Bronchus fibroblast of lung (primary cell): ENCODE results near the gene SCNM1. TPM values are rescaled to one million over a fixed set of nuclear protein-coding genes. Genes with fewer than 3 reads are reported as not detected.

ENCODE experiments used
- total RNA-seq: library from RNA; depleted of rRNA; stranded (reverse); fragments of >200 nt; gene quantifications from 2 replicates; pipeline ENCODE4 v1.2.3, GENCODE V29; 2015

Gene SCNM1
- 38.7 and 44.0 TPM in 2 replicates for total RNA-seq

DNA sequence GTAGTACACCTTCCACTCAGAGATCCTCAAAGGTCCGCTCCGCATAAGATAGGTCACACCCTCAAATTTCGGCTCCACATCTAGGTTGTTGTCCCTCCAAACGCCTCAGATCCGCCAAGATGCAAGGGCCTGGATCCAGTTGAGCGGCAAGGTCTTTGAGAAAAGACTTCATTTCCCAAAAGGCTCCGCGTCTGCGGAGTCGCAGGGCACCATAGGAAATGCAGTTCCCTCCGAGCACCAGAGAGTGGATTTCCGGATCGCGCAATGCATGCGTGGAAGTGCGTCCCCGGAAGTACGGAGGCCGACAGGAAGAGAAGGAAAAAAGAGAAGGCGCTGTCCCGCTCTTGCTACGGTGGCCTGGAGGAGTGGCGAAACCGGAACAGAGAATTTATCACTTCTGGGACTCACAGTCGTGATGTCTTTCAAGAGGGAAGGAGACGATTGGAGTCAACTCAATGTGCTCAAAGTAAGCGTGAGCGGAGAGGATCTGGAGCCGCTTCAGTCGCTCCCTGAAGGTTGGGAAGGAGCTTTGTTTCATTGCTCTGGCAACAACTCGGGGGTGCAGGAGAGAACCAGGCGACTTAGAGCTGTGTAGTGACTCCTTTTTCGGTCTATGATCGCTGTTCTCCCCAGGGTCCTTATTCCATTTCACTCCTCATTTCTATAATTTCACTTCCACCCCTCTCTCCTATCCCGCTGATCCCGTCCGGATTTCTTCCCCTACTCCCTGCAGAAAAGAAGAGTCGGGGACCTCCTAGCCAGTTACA is at the start of gene SCNM1, which contains the start of gene LYSMD1:
Gene SCNM1 (plus strand): TSS at position 407 of the 767 bp plus-strand sequence. CDS start 9 bp downstream, at position 416.
Gene LYSMD1 (minus strand): TSS at position 165 of the 767 bp plus-strand sequence. CDS start 644 bp downstream, outside the sequence.

DNA sequence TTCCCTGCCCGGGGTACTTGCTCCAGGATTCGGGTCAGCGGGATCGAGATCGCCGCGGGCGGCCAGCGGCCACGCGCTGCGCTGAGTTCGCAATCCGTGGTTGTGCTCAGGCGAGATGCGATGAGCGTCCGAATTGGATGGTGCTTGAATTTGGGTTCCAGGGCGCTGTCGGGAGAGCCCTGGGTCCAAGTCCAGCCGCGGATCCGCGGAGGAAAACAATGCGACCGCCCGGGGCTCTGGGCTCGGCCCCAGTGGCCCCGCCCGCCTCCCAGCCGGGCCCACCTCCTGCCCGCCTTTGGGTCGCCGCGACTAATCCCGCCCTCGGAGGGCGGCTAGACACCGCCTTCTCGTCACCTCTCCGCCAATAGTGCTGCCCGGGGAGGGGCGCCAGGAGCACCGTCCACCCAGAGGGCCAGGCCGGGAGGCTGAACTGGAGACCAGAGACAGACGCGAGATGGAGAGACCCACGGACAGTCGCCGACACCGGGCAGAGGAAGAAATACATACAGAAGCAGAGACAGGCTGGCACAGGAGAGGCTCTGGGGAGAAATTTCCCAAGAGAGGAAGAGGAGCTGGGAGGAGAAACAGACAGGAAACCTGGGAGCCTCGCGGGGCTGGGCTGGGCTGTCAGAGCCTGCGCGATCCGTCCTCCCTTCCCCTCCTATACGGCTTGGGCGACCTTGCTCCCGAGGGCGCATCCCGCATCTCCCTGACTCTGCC is 19.4 kb upstream of the SCNM1 start, which contains the start of gene SEMA6C:
Gene SEMA6C (minus strand): TSS at position 220 of the 720 bp plus-strand sequence. CDS start 4,010 bp downstream, outside the sequence.

DNA sequence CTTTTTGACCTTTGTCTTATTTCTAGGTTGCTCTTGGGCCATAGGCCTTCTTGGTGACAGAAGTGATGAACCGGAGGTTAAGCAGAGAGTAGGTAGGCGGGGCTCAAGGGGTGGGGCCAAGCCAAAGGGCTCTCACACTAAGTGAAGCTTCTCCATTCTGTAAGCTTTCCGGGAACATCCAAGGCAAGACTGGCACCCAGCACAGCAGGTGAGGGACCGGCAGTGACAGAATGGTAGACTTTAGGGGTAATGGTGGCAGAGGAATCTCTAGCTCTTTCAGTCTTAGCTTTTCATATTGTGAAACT is 9.5 kb upstream of the SCNM1 start, which contains the start of gene TNFAIP8L2:
Gene TNFAIP8L2 (plus strand): TSS at position 135 of the 305 bp plus-strand sequence. CDS start 2,049 bp downstream, outside the sequence.

DNA sequence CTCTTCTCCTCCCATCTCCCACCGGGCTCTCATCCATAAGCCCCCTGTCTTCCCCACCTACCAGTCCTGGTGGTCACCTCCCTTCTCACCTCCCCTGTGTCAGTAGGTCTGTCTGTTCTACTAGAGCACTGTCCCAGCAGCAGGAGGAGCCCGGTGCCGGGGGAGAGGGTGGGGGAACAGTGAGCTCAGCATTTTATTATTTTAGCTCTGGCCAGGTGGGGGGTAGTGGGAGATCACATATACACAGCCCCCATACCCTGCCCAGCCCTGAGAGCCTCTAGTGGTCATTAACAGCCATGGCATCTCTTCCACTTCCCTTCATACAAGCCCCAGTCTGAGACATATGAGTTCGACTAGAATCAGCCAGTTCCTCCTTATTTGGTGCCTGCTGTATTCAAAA is 9.9 kb downstream of the SCNM1 start, which contains the start of gene TMOD4:
Gene TMOD4 (minus strand): TSS at position 119 of the 400 bp plus-strand sequence. CDS start 1,106 bp downstream, outside the sequence.

DNA sequence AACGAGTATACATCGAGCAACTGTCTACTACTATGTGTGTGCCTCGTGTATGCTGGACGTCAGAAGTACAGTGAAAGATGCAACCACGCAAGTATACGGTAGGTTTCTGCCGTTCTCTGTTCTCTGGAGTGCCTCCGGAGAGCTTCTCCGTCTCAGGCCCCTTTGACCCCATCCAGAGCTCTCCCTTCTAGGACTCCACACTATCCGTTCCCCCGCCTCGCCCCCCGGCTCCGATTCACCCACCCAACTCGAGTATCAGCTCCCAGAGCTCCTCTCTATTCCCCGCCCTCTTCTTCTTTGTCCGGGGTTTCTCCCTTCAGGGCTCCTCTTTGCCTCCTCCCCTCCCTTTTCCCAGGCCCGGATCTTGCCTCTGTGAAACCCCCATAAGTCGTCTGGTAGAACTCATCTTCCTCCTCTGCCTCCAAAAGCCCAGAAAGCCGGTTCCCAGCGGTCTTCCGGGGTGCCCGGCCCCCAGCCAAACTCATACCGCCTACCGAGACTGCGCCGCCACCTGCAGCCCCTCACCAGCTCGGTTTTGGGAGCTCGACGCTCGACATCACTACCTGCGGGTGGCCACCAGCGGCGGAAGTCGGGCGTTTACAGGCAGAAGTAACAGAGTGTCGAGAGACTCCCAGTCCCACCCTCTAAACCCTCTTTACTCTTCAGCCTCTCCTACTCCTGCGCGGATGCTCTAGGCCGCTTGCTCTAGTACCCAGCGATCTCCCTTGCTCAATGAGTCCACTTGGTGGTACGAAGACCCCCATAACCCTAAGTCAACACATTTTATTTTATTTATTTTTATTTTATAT is 23.9 kb downstream of the SCNM1 start, which contains the start of gene VPS72:
Gene VPS72 (minus strand): TSS at position 561 of the 809 bp plus-strand sequence. CDS start 76 bp downstream, at position 485.

DNA sequence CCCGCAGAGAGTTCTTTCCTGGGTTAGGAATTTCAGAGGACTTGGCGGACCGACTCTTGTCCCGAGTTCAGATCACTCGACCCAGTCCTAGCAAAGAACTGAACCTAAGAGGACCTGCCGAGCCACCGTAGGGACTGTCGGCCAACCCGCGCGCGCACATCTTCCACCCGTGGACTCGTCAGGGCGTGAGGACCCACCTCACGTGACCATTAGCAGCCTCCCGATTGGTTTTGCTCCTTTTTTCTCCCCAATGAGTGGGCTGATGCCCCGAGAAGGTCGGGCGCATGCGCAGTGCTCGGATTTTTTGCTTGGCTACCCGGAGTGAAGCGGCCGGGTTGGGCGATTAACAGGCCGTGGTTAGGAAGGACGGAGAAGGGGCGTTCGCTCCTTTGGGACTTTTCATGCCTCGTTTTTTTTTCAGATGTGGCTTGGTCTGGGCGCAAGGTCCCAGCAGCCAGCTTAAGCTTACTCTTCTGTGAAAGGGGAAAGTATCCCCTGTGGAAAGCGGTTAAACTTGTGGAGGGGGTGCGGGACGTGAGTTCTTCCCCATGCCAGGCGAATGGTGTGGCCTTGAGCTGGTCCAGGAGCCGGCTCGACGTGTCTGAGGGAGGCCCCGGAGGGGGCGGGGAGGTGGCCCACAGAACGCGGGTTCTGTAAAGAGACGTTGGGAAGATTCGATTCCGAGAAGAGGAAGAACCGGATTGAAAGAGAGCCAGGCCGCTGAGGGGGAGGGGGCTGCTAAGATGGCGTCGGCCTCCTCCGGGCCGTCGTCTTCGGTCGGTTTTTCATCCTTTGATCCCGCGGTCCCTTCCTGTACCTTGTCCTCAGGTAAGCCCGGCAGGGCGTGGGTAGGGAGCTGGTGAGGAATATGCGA is 32.5 kb downstream of the SCNM1 start, which contains the start of gene PIP5K1A:
Gene PIP5K1A (plus strand): TSS at position 299 of the 874 bp plus-strand sequence. CDS start 445 bp downstream, at position 744.

Other genes with a start within 250 kb of the SCNM1 start
- 18.8 and 21.0 TPM in 2 replicates for gene SETDB1, start 239.8 kb upstream of the SCNM1 start, total RNA-seq
- gene CERS2, start 191.3 kb upstream of the SCNM1 start, total RNA-seq = 113 and 125 TPM in 2 replicates
- gene ANXA9, start 183.9 kb upstream of the SCNM1 start, total RNA-seq = 0.17 and 0.30 TPM in 2 replicates
- 8.8 and 9.8 TPM in 2 replicates for gene MINDY1, start 159.2 kb upstream of the SCNM1 start, total RNA-seq
- gene PRUNE1, start 157.7 kb upstream of the SCNM1 start, total RNA-seq = 8.2 and 8.4 TPM in 2 replicates
- gene BNIPL, start 129.6 kb upstream of the SCNM1 start, total RNA-seq = under 0.01 and 0.17 TPM in 2 replicates
- gene C1orf56, start 118.4 kb upstream of the SCNM1 start, total RNA-seq = 3.0 and 3.4 TPM in 2 replicates
- gene CDC42SE1, start 106.5 kb upstream of the SCNM1 start, total RNA-seq = 27.6 and 28.7 TPM in 2 replicates
- gene MLLT11, start 105.7 kb upstream of the SCNM1 start, total RNA-seq = 5.8 and 6.4 TPM in 2 replicates
- 5.5 and 6.1 TPM in 2 replicates for gene GABPB2, start 95.4 kb upstream of the SCNM1 start, total RNA-seq
- gene SEMA6C, start 19.5 kb upstream of the SCNM1 start, total RNA-seq = 2.0 and 2.1 TPM in 2 replicates
- not detected in 2 replicates for gene TNFAIP8L2, start 9.5 kb upstream of the SCNM1 start, total RNA-seq
- gene LYSMD1, start 242 bp upstream of the SCNM1 start, total RNA-seq = 7.0 and 8.2 TPM in 2 replicates
- gene TMOD4, start 9.8 kb downstream of the SCNM1 start, total RNA-seq = 0.45 and 0.50 TPM in 2 replicates
- gene VPS72, start 24.1 kb downstream of the SCNM1 start, total RNA-seq = 56.6 and 58.2 TPM in 2 replicates
- 43.7 and 46.7 TPM in 2 replicates for gene PIP5K1A, start 32.4 kb downstream of the SCNM1 start, total RNA-seq
- 180 and 182 TPM in 2 replicates for gene PSMD4, start 88.6 kb downstream of the SCNM1 start, total RNA-seq
- gene ZNF687, start 116.2 kb downstream of the SCNM1 start, total RNA-seq = 12.5 and 12.8 TPM in 2 replicates
- 56.3 and 76.1 TPM in 2 replicates for gene PI4KB, start 161.3 kb downstream of the SCNM1 start, total RNA-seq
- 25.6 and 28.1 TPM in 2 replicates for gene RFX5, start 181.1 kb downstream of the SCNM1 start, total RNA-seq
- 25.9 and 31.4 TPM in 2 replicates for gene SELENBP1, start 206.6 kb downstream of the SCNM1 start, total RNA-seq
- gene PSMB4, start 233.4 kb downstream of the SCNM1 start, total RNA-seq = 333 and 373 TPM in 2 replicates